Liver (tissue), 9 donors: ENCODE measurements around the gene CAV1. TPM values are rescaled to one million over a fixed set of nuclear protein-coding genes. Genes with fewer than 3 reads are reported as not detected.

ENCODE experiments used
- DNase-seq: peaks from one replicate; pipeline ENCODE4 v3.0.0-alpha.2; 2017; ENCODE audit warnings: low spot score
- H3K27ac ChIP-seq, 2 donors: one replicate each; pipeline ENCODE4 v1.7.0; 2013; ENCODE audit warnings: inconsistent platforms in 2 of 2, low read length in 2 of 2, control low read depth in 1 of 2, low read depth in 1 of 2, mild to moderate bottlenecking in 1 of 2
- H3K27me3 ChIP-seq, 4 donors: one replicate each; pipeline versions ENCODE4 v1.6.1 to v1.7.0; 2013; ENCODE audit warnings: low read length in 3 of 4, inconsistent platforms in 1 of 4, mild to moderate bottlenecking in 1 of 4, moderate library complexity in 1 of 4; ENCODE audit not compliant: control insufficient read depth in 4 of 4, insufficient read depth in 4 of 4
- H3K36me3 ChIP-seq, 4 donors: one replicate each; pipeline versions ENCODE4 v1.6.1 to v1.7.0; 2013; ENCODE audit warnings: low read length in 3 of 4, mild to moderate bottlenecking in 3 of 4, low read depth in 1 of 4, moderate library complexity in 1 of 4; ENCODE audit not compliant: control insufficient read depth in 4 of 4, insufficient read depth in 3 of 4
- H3K4me1 ChIP-seq, 4 donors: one replicate each; pipeline versions ENCODE4 v1.6.1 to v1.7.0; 2013; ENCODE audit warnings: low read length in 3 of 4, mild to moderate bottlenecking in 3 of 4, moderate library complexity in 1 of 4; ENCODE audit not compliant: control insufficient read depth in 4 of 4, insufficient read depth in 4 of 4
- H3K4me3 ChIP-seq, 3 donors: one replicate each; pipeline versions ENCODE4 v1.6.1 to v1.7.0; 2013; ENCODE audit warnings: low read length in 3 of 3, control low read depth in 1 of 3, low read depth in 1 of 3, mild to moderate bottlenecking in 1 of 3
- H3K9ac ChIP-seq, 2 donors: one replicate each; pipeline ENCODE4 v1.7.0; 2013; ENCODE audit warnings: low read length in 2 of 2, mild to moderate bottlenecking in 2 of 2, moderate library complexity in 2 of 2, control low read depth in 1 of 2, low read depth in 1 of 2
- H3K9me3 ChIP-seq, 4 donors: one replicate each; pipeline versions ENCODE4 v1.6.1 to v1.7.0; 2013; ENCODE audit warnings: low read length in 3 of 4; ENCODE audit not compliant: control insufficient read depth in 4 of 4
- ATF3 ChIP-seq: IDR thresholded peaks from 2 replicates; pipeline ENCODE4 v1.6.1; 2016; ENCODE audit warnings: antibody characterized with exemption
- EGR1 ChIP-seq, 2 donors: IDR thresholded peaks; 2 replicates each; pipeline ENCODE4 v1.6.1; 2016 to 2018; ENCODE audit warnings: antibody characterized with exemption in 2 of 2, low read depth in 2 of 2
- FOXA1 ChIP-seq: IDR thresholded peaks from 2 replicates; pipeline ENCODE4 v1.6.1; 2016; ENCODE audit warnings: antibody characterized with exemption
- FOXA2 ChIP-seq: IDR thresholded peaks from 2 replicates; pipeline ENCODE4 v1.6.1; 2016; ENCODE audit warnings: antibody characterized with exemption
- GABPA ChIP-seq, 2 donors: IDR thresholded peaks in 1 of 2; conservative IDR thresholded peaks in 1 of 2; 2 replicates each; pipeline ENCODE4 v1.6.1; 2016; ENCODE audit warnings: antibody characterized with exemption in 2 of 2, mild to moderate bottlenecking in 1 of 2, moderate library complexity in 1 of 2
- HNF4A ChIP-seq, 2 donors: conservative IDR thresholded peaks; 2 replicates each; pipeline ENCODE4 v1.6.1; 2016; ENCODE audit warnings: antibody characterized with exemption in 2 of 2, mild to moderate bottlenecking in 2 of 2
- HNF4G ChIP-seq: IDR thresholded peaks from 2 replicates; pipeline ENCODE4 v1.6.1; 2016; ENCODE audit warnings: antibody characterized with exemption
- JUND ChIP-seq, 2 donors: IDR thresholded peaks; 2 replicates each; pipeline ENCODE4 v1.6.1; 2016; ENCODE audit warnings: antibody characterized with exemption in 2 of 2
- NR2F2 ChIP-seq: IDR thresholded peaks from 2 replicates; pipeline ENCODE4 v1.6.1; 2016; ENCODE audit warnings: antibody characterized with exemption
- RAD21 ChIP-seq, 2 donors: IDR thresholded peaks; 2 replicates each; pipeline ENCODE4 v1.6.1; 2016; ENCODE audit warnings: antibody characterized with exemption in 2 of 2, mild to moderate bottlenecking in 2 of 2
- RXRA ChIP-seq, 2 donors: IDR thresholded peaks; 2 replicates each; pipeline ENCODE4 v1.6.1; 2017 to 2018; ENCODE audit warnings: antibody characterized with exemption in 2 of 2, mild to moderate bottlenecking in 1 of 2
- SP1 ChIP-seq: IDR thresholded peaks from 2 replicates; pipeline ENCODE4 v1.6.1; 2018; ENCODE audit warnings: antibody characterized with exemption, mild to moderate bottlenecking
- TAF1 ChIP-seq: conservative IDR thresholded peaks from 2 replicates; pipeline ENCODE4 v1.6.1; 2016; ENCODE audit warnings: antibody characterized with exemption, mild to moderate bottlenecking
- YY1 ChIP-seq: IDR thresholded peaks from 2 replicates; pipeline ENCODE4 v1.6.1; 2016; ENCODE audit warnings: antibody characterized with exemption, mild to moderate bottlenecking
- ZBTB33 ChIP-seq: IDR thresholded peaks from 2 replicates; pipeline ENCODE4 v1.6.1; 2016; ENCODE audit warnings: antibody characterized with exemption
- WGBS: extraction: QIAGEN DNeasy Blood & Tissue Kit; methylation state at CpG from one replicate; pipeline ENCODE4 v1.1.7; 2013; 5-methylcytosine and 5-hydroxymethylcytosine counted together
- polyA plus RNA-seq, 2 donors: library from polyadenylated mRNA; stranded (reverse) in 1 of 2; unstranded in 1 of 2; fragments of 200-250 nt in 1 of 2; fragments of >200 nt in 1 of 2; fragmentation: Nextera tagmentation in 1 of 2; extraction: Ambion mirVana in 1 of 2; gene quantifications; one replicate each; pipeline versions ENCODE4 v1.2.1 to v1.2.3, GENCODE V29; 2013 to 2015
- total RNA-seq, 2 donors: library from RNA; depleted of rRNA; stranded (reverse); fragments of >200 nt; gene quantifications; one replicate each; pipeline ENCODE4 v1.2.3, GENCODE V29; 2014
- TF ChIP-seq, protein P1 (sequence below): IDR thresholded peaks from 2 replicates; pipeline ENCODE4 v1.6.1; 2016; ENCODE audit warnings: antibody characterized with exemption, mild to moderate bottlenecking
- TF ChIP-seq, protein P2 (sequence below): IDR thresholded peaks from 2 replicates; pipeline ENCODE4 v1.6.1; 2016; ENCODE audit warnings: antibody characterized with exemption
- TF ChIP-seq, protein P3 (sequence below): fragments of 150-350 bp; IDR thresholded peaks from 2 replicates; pipeline ENCODE4 v1.5.1; 2017; ENCODE audit warnings: improper control_type of control experiment, low read depth, low read length; ENCODE audit not compliant: missing input control
- donor health status: healthy.
- donor health status: healthy.
- donor health status: healthy.
- donor health status: healthy.
- donor health status: healthy.

Gene CAV1
- total and polyA plus RNA-seq, 4 donors: 9.9 to 13.4 (median 11.6) TPM

DNA sequence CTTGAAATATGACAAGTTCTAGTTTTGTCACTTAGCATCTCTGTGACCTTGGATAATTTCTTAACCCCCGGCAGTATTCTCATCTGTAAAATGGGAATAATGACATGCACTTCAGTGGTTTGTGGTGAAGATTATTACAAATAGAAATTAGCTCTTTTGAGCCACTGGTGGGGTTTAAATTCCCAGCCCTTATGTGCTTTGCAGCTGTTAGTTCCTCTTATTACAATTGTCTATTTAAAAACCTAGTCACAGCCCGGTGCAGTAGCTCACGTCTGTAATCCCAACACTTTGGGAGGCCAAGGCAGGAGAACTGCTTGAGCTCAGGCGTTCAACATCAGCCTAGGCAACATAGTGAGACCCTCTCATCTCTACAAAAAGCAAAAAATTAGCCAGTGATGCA lies 30.1 kb downstream of the CAV1 start:
- WGBS: 85% methylated on average over 4 of the region's 4 CpGs
- Histone ChIP-seq H3K36me3 (no peaks in the 10 kb centered on the region), H3K4me3 (no peak overlapping the region), H3K27me3 (no peaks in the 10 kb centered on the region), H3K4me1 (no peaks in the 10 kb centered on the region), H3K27ac (no peak overlapping the region), H3K9me3 (no peaks in the 10 kb centered on the region), H3K9ac (no peak overlapping the region)
- TF ChIP-seq ZBTB33 (no peak), FOXA1 (no peak), HNF4A (conservative IDR thresholded peaks at IDR 0.05) (no peak), RAD21 (IDR thresholded peaks at IDR 0.05) (no peak), SP1 (no peak), GABPA (IDR thresholded peaks at IDR 0.05 in 1 of 2, conservative IDR thresholded peaks at IDR 0.05 in 1 of 2) (no peak), ATF3 (no peak), RXRA (IDR thresholded peaks at IDR 0.05) (no peak), TAF1 (no peak), YY1 (no peak), HNF4G (no peak), FOXA2 (no peak), NR2F2 (no peak), EGR1 (IDR thresholded peaks at IDR 0.05; ENCODE audit: low read depth in 2 of 2) (no peak), JUND (IDR thresholded peaks at IDR 0.05) (no peak)
- TF ChIP-seq, protein P1, sequence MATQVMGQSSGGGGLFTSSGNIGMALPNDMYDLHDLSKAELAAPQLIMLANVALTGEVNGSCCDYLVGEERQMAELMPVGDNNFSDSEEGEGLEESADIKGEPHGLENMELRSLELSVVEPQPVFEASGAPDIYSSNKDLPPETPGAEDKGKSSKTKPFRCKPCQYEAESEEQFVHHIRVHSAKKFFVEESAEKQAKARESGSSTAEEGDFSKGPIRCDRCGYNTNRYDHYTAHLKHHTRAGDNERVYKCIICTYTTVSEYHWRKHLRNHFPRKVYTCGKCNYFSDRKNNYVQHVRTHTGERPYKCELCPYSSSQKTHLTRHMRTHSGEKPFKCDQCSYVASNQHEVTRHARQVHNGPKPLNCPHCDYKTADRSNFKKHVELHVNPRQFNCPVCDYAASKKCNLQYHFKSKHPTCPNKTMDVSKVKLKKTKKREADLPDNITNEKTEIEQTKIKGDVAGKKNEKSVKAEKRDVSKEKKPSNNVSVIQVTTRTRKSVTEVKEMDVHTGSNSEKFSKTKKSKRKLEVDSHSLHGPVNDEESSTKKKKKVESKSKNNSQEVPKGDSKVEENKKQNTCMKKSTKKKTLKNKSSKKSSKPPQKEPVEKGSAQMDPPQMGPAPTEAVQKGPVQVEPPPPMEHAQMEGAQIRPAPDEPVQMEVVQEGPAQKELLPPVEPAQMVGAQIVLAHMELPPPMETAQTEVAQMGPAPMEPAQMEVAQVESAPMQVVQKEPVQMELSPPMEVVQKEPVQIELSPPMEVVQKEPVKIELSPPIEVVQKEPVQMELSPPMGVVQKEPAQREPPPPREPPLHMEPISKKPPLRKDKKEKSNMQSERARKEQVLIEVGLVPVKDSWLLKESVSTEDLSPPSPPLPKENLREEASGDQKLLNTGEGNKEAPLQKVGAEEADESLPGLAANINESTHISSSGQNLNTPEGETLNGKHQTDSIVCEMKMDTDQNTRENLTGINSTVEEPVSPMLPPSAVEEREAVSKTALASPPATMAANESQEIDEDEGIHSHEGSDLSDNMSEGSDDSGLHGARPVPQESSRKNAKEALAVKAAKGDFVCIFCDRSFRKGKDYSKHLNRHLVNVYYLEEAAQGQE: no peak
- TF ChIP-seq, protein P2, sequence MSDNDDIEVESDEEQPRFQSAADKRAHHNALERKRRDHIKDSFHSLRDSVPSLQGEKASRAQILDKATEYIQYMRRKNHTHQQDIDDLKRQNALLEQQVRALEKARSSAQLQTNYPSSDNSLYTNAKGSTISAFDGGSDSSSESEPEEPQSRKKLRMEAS: no peak
- TF ChIP-seq, protein P3, sequence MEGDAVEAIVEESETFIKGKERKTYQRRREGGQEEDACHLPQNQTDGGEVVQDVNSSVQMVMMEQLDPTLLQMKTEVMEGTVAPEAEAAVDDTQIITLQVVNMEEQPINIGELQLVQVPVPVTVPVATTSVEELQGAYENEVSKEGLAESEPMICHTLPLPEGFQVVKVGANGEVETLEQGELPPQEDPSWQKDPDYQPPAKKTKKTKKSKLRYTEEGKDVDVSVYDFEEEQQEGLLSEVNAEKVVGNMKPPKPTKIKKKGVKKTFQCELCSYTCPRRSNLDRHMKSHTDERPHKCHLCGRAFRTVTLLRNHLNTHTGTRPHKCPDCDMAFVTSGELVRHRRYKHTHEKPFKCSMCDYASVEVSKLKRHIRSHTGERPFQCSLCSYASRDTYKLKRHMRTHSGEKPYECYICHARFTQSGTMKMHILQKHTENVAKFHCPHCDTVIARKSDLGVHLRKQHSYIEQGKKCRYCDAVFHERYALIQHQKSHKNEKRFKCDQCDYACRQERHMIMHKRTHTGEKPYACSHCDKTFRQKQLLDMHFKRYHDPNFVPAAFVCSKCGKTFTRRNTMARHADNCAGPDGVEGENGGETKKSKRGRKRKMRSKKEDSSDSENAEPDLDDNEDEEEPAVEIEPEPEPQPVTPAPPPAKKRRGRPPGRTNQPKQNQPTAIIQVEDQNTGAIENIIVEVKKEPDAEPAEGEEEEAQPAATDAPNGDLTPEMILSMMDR: no peak
- no peak for DNase-seq
